Fibroblast of skin of abdomen (primary cell): ENCODE data around the gene RAET1E.
"Not testable (repeated sequence)": the region's sequence is repeated elsewhere in the genome, so short reads cannot be mapped to it uniquely, and the experiment has no call there.

Source experiments
- DNase-seq: peaks from one replicate; pipeline ENCODE4 v3.0.0-alpha.2; 2013

The RAET1E gene

GRCh38 chr6:149889326-149889725 is 8.6 kb downstream of the RAET1E start:
- no peak for DNase-seq

- peak; percentile 23 for DNase-seq
These were observed 9.3 kb downstream of the RAET1E start for GRCh38 chr6:149888659-149889058.

- no peak for DNase-seq
These were observed 9.8 kb downstream of the RAET1E start for GRCh38 chr6:149888093-149888492.

- DNase-seq = peak; percentile 63
These were observed 10.6 kb downstream of the RAET1E start for GRCh38 chr6:149887343-149887742.

- DNase-seq = no peak
These were observed 12.0 kb downstream of the RAET1E start for GRCh38 chr6:149885888-149886287.

- DNase-seq = no peak
These were observed 13.3 kb downstream of the RAET1E start for GRCh38 chr6:149884617-149885016.

GRCh38 chr6:149884215-149884614 is 13.7 kb downstream of the RAET1E start:
- DNase-seq = peak; percentile 33

GRCh38 chr6:149881860-149882259 is 16.1 kb downstream of the RAET1E start:
- no peak for DNase-seq

GRCh38 chr6:149881066-149881766 is 16.7 kb downstream of the RAET1E start:
- no peak for DNase-seq

- no peak for DNase-seq
These were observed 20.3 kb downstream of the RAET1E start for GRCh38 chr6:149877659-149878058.

GRCh38 chr6:149876241-149876933 is 21.5 kb downstream of the RAET1E start:
- DNase-seq = no peak

GRCh38 chr6:149872233-149872632 is 25.7 kb downstream of the RAET1E start:
- DNase-seq = no peak

- DNase-seq = no peak
These were observed 26.7 kb downstream of the RAET1E start for GRCh38 chr6:149871182-149871581.

- DNase-seq = no peak
These were observed 28.5 kb downstream of the RAET1E start for GRCh38 chr6:149869275-149869892.

GRCh38 chr6:149867876-149868640 is 29.9 kb downstream of the RAET1E start:
- peak; percentile 31 for DNase-seq

- DNase-seq = peak; percentile 68
These were observed 33.1 kb downstream of the RAET1E start for GRCh38 chr6:149864578-149865535.

GRCh38 chr6:149863698-149864577 is 34.0 kb downstream of the RAET1E start, which contains the start of gene LRP11:
TSS of gene LRP11 (minus strand) at chr6:149864359. CDS start at chr6:149864020, 339 bp downstream.
- DNase-seq = peak; percentile 83

GRCh38 chr6:149862922-149863697 is 34.8 kb downstream of the RAET1E start:
- peak; percentile 61 for DNase-seq

- not testable (repeated sequence) for DNase-seq
These were observed 35.5 kb downstream of the RAET1E start for GRCh38 chr6:149862424-149862738.
